Neural progenitor cell (in vitro differentiated cells): ENCODE measurements around the gene MIS18A.

Experiments used
- EZH2 ChIP-seq: fragments of 200-600 bp; sonication (generic); IDR thresholded peaks from 2 replicates; pipeline ENCODE4 v1.6.1; 2017; ENCODE audit warnings: antibody characterized with exemption, mild to moderate bottlenecking, moderate library complexity
- EZH2phosphoT487 ChIP-seq: fragments of 200-600 bp; sonication (generic); IDR thresholded peaks from 2 replicates; pipeline ENCODE4 v1.6.1; 2017; ENCODE audit warnings: antibody characterized with exemption
- TF ChIP-seq, protein P1 (sequence below): fragments of 200-600 bp; sonication (generic); IDR thresholded peaks from 2 replicates; pipeline ENCODE4 v1.5.1; 2017; ENCODE audit warnings: antibody characterized with exemption, mild to moderate bottlenecking

DNA sequence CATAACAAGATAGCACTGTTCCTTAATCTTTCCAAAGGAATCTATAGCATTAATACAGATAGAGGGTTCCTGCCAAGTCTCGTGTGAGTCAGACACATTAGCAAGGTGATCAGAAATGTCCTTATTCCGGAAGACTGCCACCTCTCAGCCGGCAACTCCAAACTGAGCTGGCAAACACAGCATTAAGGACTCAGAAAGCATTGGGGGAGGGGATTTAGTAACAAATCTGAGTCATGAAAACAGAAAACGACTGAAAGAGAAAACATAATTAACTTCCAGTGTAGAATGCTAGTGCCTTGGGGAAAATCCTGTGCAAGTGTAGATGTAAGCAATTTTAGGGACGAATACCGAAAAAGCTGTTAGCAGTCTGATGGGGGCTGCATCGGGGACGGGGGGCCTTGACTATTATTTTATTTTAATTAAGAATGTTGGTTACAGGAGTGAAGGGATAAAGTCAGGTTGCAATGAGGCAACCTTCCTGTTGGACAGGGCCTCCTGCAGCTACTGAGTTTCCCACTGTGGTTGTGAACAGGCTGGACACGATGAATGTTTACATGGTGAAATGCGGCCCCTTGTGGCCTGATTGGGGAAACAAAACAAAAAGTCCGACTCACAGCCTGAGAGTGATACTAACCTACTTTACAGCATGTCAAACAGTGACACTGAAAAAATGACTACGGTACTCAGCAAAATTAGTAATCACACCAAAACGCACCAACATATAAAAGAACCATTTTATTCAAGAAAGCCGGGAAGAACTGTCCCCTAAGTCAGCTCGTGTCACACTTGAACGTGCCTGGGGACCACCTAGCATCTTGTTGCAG, 20.7 kb downstream of the MIS18A start:
- no peak for TF ChIP-seq EZH2phosphoT487
- TF ChIP-seq, protein P1, sequence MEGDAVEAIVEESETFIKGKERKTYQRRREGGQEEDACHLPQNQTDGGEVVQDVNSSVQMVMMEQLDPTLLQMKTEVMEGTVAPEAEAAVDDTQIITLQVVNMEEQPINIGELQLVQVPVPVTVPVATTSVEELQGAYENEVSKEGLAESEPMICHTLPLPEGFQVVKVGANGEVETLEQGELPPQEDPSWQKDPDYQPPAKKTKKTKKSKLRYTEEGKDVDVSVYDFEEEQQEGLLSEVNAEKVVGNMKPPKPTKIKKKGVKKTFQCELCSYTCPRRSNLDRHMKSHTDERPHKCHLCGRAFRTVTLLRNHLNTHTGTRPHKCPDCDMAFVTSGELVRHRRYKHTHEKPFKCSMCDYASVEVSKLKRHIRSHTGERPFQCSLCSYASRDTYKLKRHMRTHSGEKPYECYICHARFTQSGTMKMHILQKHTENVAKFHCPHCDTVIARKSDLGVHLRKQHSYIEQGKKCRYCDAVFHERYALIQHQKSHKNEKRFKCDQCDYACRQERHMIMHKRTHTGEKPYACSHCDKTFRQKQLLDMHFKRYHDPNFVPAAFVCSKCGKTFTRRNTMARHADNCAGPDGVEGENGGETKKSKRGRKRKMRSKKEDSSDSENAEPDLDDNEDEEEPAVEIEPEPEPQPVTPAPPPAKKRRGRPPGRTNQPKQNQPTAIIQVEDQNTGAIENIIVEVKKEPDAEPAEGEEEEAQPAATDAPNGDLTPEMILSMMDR, result peak; percentile 90
- no peak for TF ChIP-seq EZH2
